Endothelial cell of umbilical vein (primary cell): ENCODE measurements around the gene SCN5A. TPM values are rescaled to one million over a fixed set of nuclear protein-coding genes. Genes with fewer than 3 reads are reported as not detected.

ENCODE experiments used
- BruUV-seq: library from RNA; stranded (reverse); fragments of 400-500 nt; replicated peaks from 2 replicates; lab custom pipeline; 2021; lab: Mats Ljungman, UMichigan
- CTCF ChIA-PET: fragments of 300-600, 350-600 bp; sonication (Branson Sonifier 250); formaldehyde crosslinking; loops from one replicate; lab custom pipeline; 2021; ENCODE audit warnings: antibody characterized with exemption, inconsistent platforms; lab: Charles Lee
- POLR2A ChIA-PET: fragments of 300-600, 350-600 bp; sonication (Branson Sonifier 250); formaldehyde crosslinking; loops from one replicate; lab custom pipeline; 2021; ENCODE audit warnings: antibody characterized with exemption, inconsistent platforms; lab: Charles Lee
- DNase-seq: peaks from one replicate; pipeline ENCODE4 v3.0.0-alpha.2; 2011; ENCODE audit warnings: low read depth, low spot score
- FAIRE-seq: peaks from 2 replicates; lab custom pipeline; 2011; peaks lifted over from hg19 to GRCh38; lab: Jason Lieb, UNC
- H2AFZ ChIP-seq: 2 replicates; pipeline ENCODE4 v1.6.0; 2012; ENCODE audit warnings: low read depth, low read length, control low read depth, inconsistent platforms
- H3K27ac ChIP-seq: 2 replicates; pipeline ENCODE4 v1.5.1; 2011; ENCODE audit warnings: low read depth, mild to moderate bottlenecking, control low read depth, low read length, moderate library complexity; ENCODE audit not compliant: insufficient read depth
- H3K27me3 ChIP-seq, 2 experiments: 2 replicates each; pipeline versions ENCODE4 v1.6.0 to v1.6.1; 2011; ENCODE audit warnings: low read length in 2 of 2, mixed read lengths in 1 of 2; ENCODE audit not compliant: control insufficient read depth in 2 of 2, insufficient read depth in 2 of 2
- H3K36me3 ChIP-seq, 2 experiments: 2 replicates in 1 of 2; 3 replicates in 1 of 2; pipeline ENCODE4 v1.5.1; 2011; ENCODE audit warnings: low read length in 2 of 2, mild to moderate bottlenecking in 1 of 2, moderate library complexity in 1 of 2; ENCODE audit not compliant: control insufficient read depth in 2 of 2, insufficient read depth in 2 of 2; ENCODE audit errors: extremely low read depth in 1 of 2
- H3K4me1 ChIP-seq: 3 replicates; pipeline ENCODE4 v1.5.1; 2011; ENCODE audit warnings: mild to moderate bottlenecking, low read length; ENCODE audit not compliant: control insufficient read depth, insufficient read depth; ENCODE audit errors: extremely low read depth
- H3K4me2 ChIP-seq: 2 replicates; pipeline ENCODE4 v1.6.1; 2011; ENCODE audit warnings: low read length, control low read depth, mixed read lengths; ENCODE audit not compliant: insufficient read depth
- H3K4me3 ChIP-seq, 3 experiments: fragments of 200-600 bp in 1 of 3; sonication (generic), shearing (Covaris generic) in 1 of 3; replicated peaks in 1 of 3; 2 replicates each; pipeline ENCODE4 v1.5.1; 2011 to 2016; ENCODE audit warnings: control low read depth in 3 of 3, low read length in 3 of 3, mild to moderate bottlenecking in 2 of 3, inconsistent platforms in 1 of 3, low read depth in 1 of 3, moderate library complexity in 1 of 3; ENCODE audit not compliant: insufficient read depth in 1 of 3
- H3K79me2 ChIP-seq: 2 replicates; pipeline ENCODE4 v1.6.0; 2012; ENCODE audit warnings: low read length, inconsistent platforms; ENCODE audit not compliant: control insufficient read depth, insufficient read depth
- H3K9ac ChIP-seq: replicated peaks from 2 replicates; pipeline ENCODE3; 2011; ENCODE audit warnings: low read length, control low read depth; ENCODE audit not compliant: insufficient read depth; ENCODE audit errors: extremely low read depth
- H3K9me1 ChIP-seq: replicated peaks from 3 replicates; pipeline ENCODE4 v1.6.0; 2011; ENCODE audit warnings: mild to moderate bottlenecking, low read length; ENCODE audit not compliant: control insufficient read depth, insufficient read depth; ENCODE audit errors: extremely low read depth
- H3K9me3 ChIP-seq: replicated peaks from 2 replicates; pipeline ENCODE4 v1.5.1; 2012; ENCODE audit warnings: low read length, inconsistent platforms; ENCODE audit not compliant: control insufficient read depth, insufficient read depth
- H4K20me1 ChIP-seq: replicated peaks from 2 replicates; pipeline ENCODE3; 2011; ENCODE audit warnings: mild to moderate bottlenecking, low read length; ENCODE audit not compliant: control insufficient read depth, insufficient read depth; ENCODE audit errors: extremely low read depth
- EZH2 ChIP-seq: IDR thresholded peaks from 2 replicates; pipeline ENCODE4 v1.6.1; 2012; ENCODE audit warnings: borderline replicate concordance, low read depth, mild to moderate bottlenecking, moderate library complexity, low read length, inconsistent platforms; ENCODE audit not compliant: severe bottlenecking
- FOS ChIP-seq: IDR thresholded peaks from 2 replicates; pipeline ENCODE4 v1.6.1; 2011; ENCODE audit warnings: mild to moderate bottlenecking, low read length, moderate library complexity, borderline replicate concordance; ENCODE audit not compliant: insufficient read depth
- GATA2 ChIP-seq: IDR thresholded peaks from 2 replicates; pipeline ENCODE4 v1.7.0; 2011; ENCODE audit warnings: low read depth, mild to moderate bottlenecking, moderate library complexity, mixed read lengths, low read length; ENCODE audit not compliant: insufficient read length, insufficient read depth
- JUN ChIP-seq: IDR thresholded peaks from 2 replicates; pipeline ENCODE4 v1.6.1; 2011; ENCODE audit warnings: borderline replicate concordance, low read depth; ENCODE audit not compliant: insufficient read length, insufficient read depth
- MYC ChIP-seq: IDR thresholded peaks from one replicate; pipeline ENCODE4 v1.6.1; 2011; ENCODE audit warnings: mild to moderate bottlenecking, low read depth, low read length
- POLR2A ChIP-seq: IDR thresholded peaks from 2 replicates; pipeline ENCODE4 v1.6.1; 2012; ENCODE audit warnings: low read depth, mild to moderate bottlenecking, control low read depth, low read length
- POLR2AphosphoS5 ChIP-seq: IDR thresholded peaks from 2 replicates; pipeline ENCODE4 v1.6.1; 2012; ENCODE audit warnings: low read depth, mild to moderate bottlenecking, control low read depth, low read length, moderate library complexity; ENCODE audit not compliant: insufficient read depth
- dilution Hi-C: fragments of 300-500 bp; cut with MboI; formaldehyde crosslinking; loops from one replicate; pipeline ENCODE4 v1.15.0; 2019; ENCODE audit warnings: low sequenced_read_pairs; ENCODE audit not compliant: extremely low pct_ligation_motif_present
- intact Hi-C: fragments of 100-400 bp; cut with micrococcal nuclease; formaldehyde crosslinking; loops from one replicate; pipeline ENCODE4 v1.10.0; 2022
- polyA plus RNA-seq, 4 experiments: library from polyadenylated mRNA; depleted of rRNA in 3 of 4; stranded (reverse) in 3 of 4; unstranded in 1 of 4; fragments of >200 nt; gene quantifications; 2 replicates each; pipeline versions ENCODE4 v1.2.1 to v1.2.3, GENCODE V29; 2011 to 2012; ENCODE audit warnings: missing spikeins in 1 of 4
- total RNA-seq: library from RNA; stranded (reverse); gene quantifications from 2 replicates; pipeline ENCODE4 v1.2.3, GENCODE V29; 2021
- TF ChIP-seq, protein P1 (sequence below): IDR thresholded peaks from 2 replicates; pipeline ENCODE4 v1.6.1; 2011; ENCODE audit not compliant: insufficient read depth, insufficient read length
- TF ChIP-seq, protein P2 (sequence below), 2 donors: IDR thresholded peaks; 1 replicate in 1 of 2; 2 replicates in 1 of 2; pipeline ENCODE4 v1.5.1; 2011; ENCODE audit warnings: low read length in 2 of 2, mild to moderate bottlenecking in 2 of 2, moderate library complexity in 2 of 2, control low read depth in 1 of 2, inconsistent platforms in 1 of 2, low read depth in 1 of 2; ENCODE audit not compliant: insufficient read depth in 1 of 2; ENCODE audit errors: extremely low read depth in 1 of 2

Gene SCN5A
- total and polyA plus RNA-seq, 2 donors (not counting 3 experiments of a cell fraction or from before 2014, with no cell fraction given) = 2.7 to 20.0 TPM

DNA sequence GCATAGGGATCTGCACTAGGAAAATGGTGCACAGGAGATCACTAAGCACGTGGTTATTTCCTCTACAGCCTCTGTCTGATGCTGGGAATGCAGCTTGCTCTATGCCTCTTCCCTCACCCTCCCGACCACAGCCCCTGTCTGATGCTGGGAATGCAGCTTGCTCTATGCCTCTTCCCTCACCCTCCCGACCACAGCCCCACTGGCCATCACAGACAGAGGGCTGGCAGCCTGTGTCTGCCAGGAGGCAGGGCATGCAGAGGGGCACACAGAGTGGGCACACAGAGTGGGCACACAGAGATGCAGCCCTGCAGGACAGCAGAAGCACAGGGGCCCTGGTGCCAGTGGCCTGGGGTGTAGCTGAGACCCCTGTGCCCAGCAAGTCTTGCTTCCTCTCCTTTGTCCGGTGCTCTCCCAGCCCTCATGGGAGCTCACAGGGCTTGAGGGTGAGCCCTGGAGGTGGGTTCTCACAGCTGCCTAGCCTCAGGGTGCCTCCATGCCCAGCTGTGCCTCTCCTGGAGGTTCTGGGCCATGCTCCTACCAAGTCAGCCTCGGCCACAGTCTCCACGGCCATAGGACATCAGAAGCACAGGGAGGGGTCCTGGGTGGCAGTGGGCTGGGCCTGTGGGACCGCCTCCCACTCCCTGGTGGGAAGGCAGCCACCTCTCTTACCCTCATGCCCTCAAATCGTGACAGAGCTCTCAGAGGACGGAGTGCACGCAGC is 87.6 kb downstream of the SCN5A start:
- no peak for FAIRE-seq
- Histone ChIP-seq H3K4me2 (no peak overlapping the region), H3K9me1 (no peaks in the 10 kb centered on the region), H3K27me3 (no peaks in the 10 kb centered on the region), H3K4me3 (no peak overlapping the region), H3K9ac (no peak overlapping the region), H3K4me1 (no peaks in the 10 kb centered on the region), H4K20me1 (no peaks in the 10 kb centered on the region), H3K36me3 (no peaks in the 10 kb centered on the region), H2AFZ (no peak overlapping the region), H3K9me3 (no peaks in the 10 kb centered on the region), H3K79me2 (no peaks in the 10 kb centered on the region), H3K27ac (no peak overlapping the region)
- dilution Hi-C loops (no loop called here), intact Hi-C loops (no loop called here)
- BruUV-seq = no TSS peak
- TF ChIP-seq, protein P1, sequence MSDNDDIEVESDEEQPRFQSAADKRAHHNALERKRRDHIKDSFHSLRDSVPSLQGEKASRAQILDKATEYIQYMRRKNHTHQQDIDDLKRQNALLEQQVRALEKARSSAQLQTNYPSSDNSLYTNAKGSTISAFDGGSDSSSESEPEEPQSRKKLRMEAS = no peak
- TF ChIP-seq GATA2 (no peak), JUN (no peak), FOS (no peak), POLR2AphosphoS5 (no peak), EZH2 (no peak), POLR2A (no peak), MYC (no peak)
- TF ChIP-seq, protein P2, sequence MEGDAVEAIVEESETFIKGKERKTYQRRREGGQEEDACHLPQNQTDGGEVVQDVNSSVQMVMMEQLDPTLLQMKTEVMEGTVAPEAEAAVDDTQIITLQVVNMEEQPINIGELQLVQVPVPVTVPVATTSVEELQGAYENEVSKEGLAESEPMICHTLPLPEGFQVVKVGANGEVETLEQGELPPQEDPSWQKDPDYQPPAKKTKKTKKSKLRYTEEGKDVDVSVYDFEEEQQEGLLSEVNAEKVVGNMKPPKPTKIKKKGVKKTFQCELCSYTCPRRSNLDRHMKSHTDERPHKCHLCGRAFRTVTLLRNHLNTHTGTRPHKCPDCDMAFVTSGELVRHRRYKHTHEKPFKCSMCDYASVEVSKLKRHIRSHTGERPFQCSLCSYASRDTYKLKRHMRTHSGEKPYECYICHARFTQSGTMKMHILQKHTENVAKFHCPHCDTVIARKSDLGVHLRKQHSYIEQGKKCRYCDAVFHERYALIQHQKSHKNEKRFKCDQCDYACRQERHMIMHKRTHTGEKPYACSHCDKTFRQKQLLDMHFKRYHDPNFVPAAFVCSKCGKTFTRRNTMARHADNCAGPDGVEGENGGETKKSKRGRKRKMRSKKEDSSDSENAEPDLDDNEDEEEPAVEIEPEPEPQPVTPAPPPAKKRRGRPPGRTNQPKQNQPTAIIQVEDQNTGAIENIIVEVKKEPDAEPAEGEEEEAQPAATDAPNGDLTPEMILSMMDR (IDR thresholded peaks at IDR 0.05; ENCODE audit: extremely low read depth in 1 of 2, insufficient read depth in 1 of 2, low read depth in 1 of 2, low read length in 2 of 2) = no peak
- DNase-seq = no peak
- POLR2A ChIA-PET = no interaction called here
- CTCF ChIA-PET = interaction anchor here (1.4 kb wide), 1 partner anchor 40 kb away, joined by 5 read pairs; no protein-coding TSS in a partner anchor
